Neural cell (in vitro differentiated cells): Measurements from ENCODE around the gene ASB4. TPM values are rescaled to one million over a fixed set of nuclear protein-coding genes. Genes with fewer than 3 reads are reported as not detected.

Experiments
- H2AFZ ChIP-seq: fragments of 200-600, 300-800 bp; sonication (generic), shearing (Covaris generic); 2 replicates; pipeline ENCODE4 v1.6.0; 2014; ENCODE audit warnings: low read depth, mild to moderate bottlenecking, antibody characterized with exemption, low read length, moderate library complexity
- H3F3A ChIP-seq: fragments of 200-600 bp; shearing (Covaris generic); 2 replicates; pipeline ENCODE4 v1.6.1; 2016; ENCODE audit warnings: mild to moderate bottlenecking, moderate library complexity, mixed read lengths, antibody characterized with exemption, low read length; ENCODE audit not compliant: insufficient read depth, poor library complexity, severe bottlenecking
- H3K27ac ChIP-seq: fragments of 200-600, 300-800 bp; sonication (generic), shearing (Covaris generic); 2 replicates; pipeline ENCODE4 v1.5.1; 2014; ENCODE audit warnings: mild to moderate bottlenecking, low read length, moderate library complexity
- H3K27me3 ChIP-seq: fragments of 300-800, 200-600 bp; sonication (generic), shearing (Covaris generic); 2 replicates; pipeline ENCODE4 v1.6.0; 2014; ENCODE audit warnings: mild to moderate bottlenecking, low read depth, low read length, moderate library complexity; ENCODE audit not compliant: insufficient read depth
- H3K36me3 ChIP-seq: fragments of 300-800, 200-600 bp; sonication (generic), shearing (Covaris generic); 2 replicates; pipeline ENCODE4 v1.5.1; 2014; ENCODE audit warnings: mild to moderate bottlenecking, antibody characterized with exemption, low read length, moderate library complexity; ENCODE audit not compliant: insufficient read depth
- H3K4me2 ChIP-seq: fragments of 300-800, 200-600 bp; sonication (generic), shearing (Covaris generic); 2 replicates; pipeline ENCODE4 v1.6.0; 2014; ENCODE audit warnings: mild to moderate bottlenecking, low read length
- H3K4me3 ChIP-seq: fragments of 300-800, 200-600 bp; sonication (generic), shearing (Covaris generic); 2 replicates; pipeline ENCODE4 v1.5.1; 2014; ENCODE audit warnings: mild to moderate bottlenecking, low read length, moderate library complexity
- H3K79me2 ChIP-seq: fragments of 200-600 bp; shearing (Covaris generic); replicated peaks from 2 replicates; pipeline ENCODE4 v1.6.0; 2014; ENCODE audit warnings: mild to moderate bottlenecking, low read length, moderate library complexity; ENCODE audit not compliant: insufficient read depth
- H3K9ac ChIP-seq: fragments of 300-800, 200-600 bp; sonication (generic), shearing (Covaris generic); 2 replicates; pipeline ENCODE4 v1.6.1; 2016; ENCODE audit warnings: mild to moderate bottlenecking, low read length, mixed read lengths
- H3K9me2 ChIP-seq: fragments of 200-600 bp; shearing (Covaris generic); 2 replicates; pipeline ENCODE4 v1.6.1; 2016; ENCODE audit warnings: mild to moderate bottlenecking, low read length, mixed read lengths; ENCODE audit not compliant: insufficient read depth
- H3K9me3 ChIP-seq: fragments of 200-600, 300-800 bp; sonication (generic), shearing (Covaris generic); 2 replicates; pipeline ENCODE4 v1.6.1; 2016; ENCODE audit warnings: mild to moderate bottlenecking, mixed run types, low read length, moderate library complexity, mixed read lengths
- H4K20me1 ChIP-seq: fragments of 200-600 bp; shearing (Covaris generic); 2 replicates; pipeline ENCODE4 v1.6.1; 2016; ENCODE audit warnings: mild to moderate bottlenecking, mixed run types; ENCODE audit not compliant: insufficient read depth
- CTCF ChIP-seq: fragments of 450-650 bp; IDR thresholded peaks from 2 replicates; pipeline ENCODE4 v1.5.1; 2014; ENCODE audit warnings: antibody characterized with exemption, mild to moderate bottlenecking, moderate library complexity; ENCODE audit not compliant: poor library complexity, severe bottlenecking
- EP300 ChIP-seq: fragments of 450-650 bp; conservative IDR thresholded peaks from 2 replicates; pipeline ENCODE4 v1.6.1; 2014; ENCODE audit warnings: antibody characterized with exemption, mild to moderate bottlenecking, moderate library complexity; ENCODE audit not compliant: poor library complexity, severe bottlenecking
- EZH2 ChIP-seq: fragments of 200-600, 300-800 bp; shearing (Covaris generic), sonication (generic); IDR thresholded peaks from 2 replicates; pipeline ENCODE4 v1.6.1; 2014; ENCODE audit warnings: antibody characterized with exemption, low read length, borderline replicate concordance, mild to moderate bottlenecking; ENCODE audit not compliant: insufficient read depth, poor library complexity, severe bottlenecking
- MXI1 ChIP-seq: fragments of 450-650 bp; conservative IDR thresholded peaks from 2 replicates; pipeline ENCODE4 v1.6.1; 2014; ENCODE audit warnings: antibody characterized with exemption, mild to moderate bottlenecking; ENCODE audit not compliant: poor library complexity, severe bottlenecking
- POLR2AphosphoS5 ChIP-seq: IDR thresholded peaks from 2 replicates; pipeline ENCODE4 v1.6.1; 2012
- RAD21 ChIP-seq: fragments of 450-650 bp; conservative IDR thresholded peaks from 2 replicates; pipeline ENCODE4 v1.6.1; 2014; ENCODE audit warnings: antibody characterized with exemption, mild to moderate bottlenecking, moderate library complexity
- REST ChIP-seq: IDR thresholded peaks from 2 replicates; pipeline ENCODE4 v1.6.1; 2012; ENCODE audit warnings: borderline replicate concordance
- SMC3 ChIP-seq: fragments of 450-650 bp; conservative IDR thresholded peaks from 2 replicates; pipeline ENCODE4 v1.6.1; 2014; ENCODE audit warnings: antibody characterized with exemption, mild to moderate bottlenecking, moderate library complexity; ENCODE audit not compliant: poor library complexity
- TAF1 ChIP-seq: IDR thresholded peaks from 2 replicates; pipeline ENCODE4 v1.6.1; 2012; ENCODE audit warnings: low read depth
- polyA plus RNA-seq: library from polyadenylated mRNA; depleted of rRNA; stranded (reverse); fragments of >200 nt; gene quantifications from 2 replicates; pipeline ENCODE4 v1.2.3, GENCODE V29; 2014

ASB4 gene
- polyA plus RNA-seq, 1 donor from 2014 or later: 0.11 TPM

GRCh38 chr7:95527033-95527775, 41.5 kb downstream of the ASB4 start:
- Histone ChIP-seq H3K36me3 (no peaks in the 10 kb centered on the region), H3K9me3 (no peaks in the 10 kb centered on the region), H3K27me3 (no peaks in the 10 kb centered on the region), H3K4me2 (no peak overlapping the region), H4K20me1 (no peaks in the 10 kb centered on the region), H3K9ac (no peak overlapping the region), H3K9me2 (no peaks in the 10 kb centered on the region), H2AFZ (no peak overlapping the region), H3K27ac (no peak overlapping the region), H3K4me3 (no peak overlapping the region), H3F3A (no peaks in the 10 kb centered on the region), H3K79me2 (no peaks in the 10 kb centered on the region)
- TF ChIP-seq REST: no peak
- TF ChIP-seq EP300: no peak
- TF ChIP-seq CTCF: peak; percentile 63
- no peak for TF ChIP-seq EZH2
- TF ChIP-seq POLR2AphosphoS5: no peak
- TF ChIP-seq MXI1: no peak
- no peak for TF ChIP-seq TAF1
- peak; percentile 76 for TF ChIP-seq SMC3
- peak; percentile 70 for TF ChIP-seq RAD21

GRCh38 chr7:95527776-95528250, 42.1 kb downstream of the ASB4 start:
- no peaks in the 10 kb centered on the region for H3K79me2 ChIP-seq
- no peak overlapping the region for H3K9ac ChIP-seq
- H3K4me2 ChIP-seq: no peak overlapping the region
- H4K20me1 ChIP-seq: no peaks in the 10 kb centered on the region
- no peaks in the 10 kb centered on the region for H3K27me3 ChIP-seq
- no peak overlapping the region for H3K27ac ChIP-seq
- no peak overlapping the region for H3K4me3 ChIP-seq
- TF ChIP-seq EP300 (no peak), SMC3 (no peak), CTCF (peak; percentile 5), POLR2AphosphoS5 (no peak)
- H2AFZ ChIP-seq: no peak overlapping the region
- no peaks in the 10 kb centered on the region for H3K9me3 ChIP-seq
- no peaks in the 10 kb centered on the region for H3K9me2 ChIP-seq
- H3K36me3 ChIP-seq: no peaks in the 10 kb centered on the region
- H3F3A ChIP-seq: no peaks in the 10 kb centered on the region
